ENCODE data around the gene BSN.

Gene BSN

DNA sequence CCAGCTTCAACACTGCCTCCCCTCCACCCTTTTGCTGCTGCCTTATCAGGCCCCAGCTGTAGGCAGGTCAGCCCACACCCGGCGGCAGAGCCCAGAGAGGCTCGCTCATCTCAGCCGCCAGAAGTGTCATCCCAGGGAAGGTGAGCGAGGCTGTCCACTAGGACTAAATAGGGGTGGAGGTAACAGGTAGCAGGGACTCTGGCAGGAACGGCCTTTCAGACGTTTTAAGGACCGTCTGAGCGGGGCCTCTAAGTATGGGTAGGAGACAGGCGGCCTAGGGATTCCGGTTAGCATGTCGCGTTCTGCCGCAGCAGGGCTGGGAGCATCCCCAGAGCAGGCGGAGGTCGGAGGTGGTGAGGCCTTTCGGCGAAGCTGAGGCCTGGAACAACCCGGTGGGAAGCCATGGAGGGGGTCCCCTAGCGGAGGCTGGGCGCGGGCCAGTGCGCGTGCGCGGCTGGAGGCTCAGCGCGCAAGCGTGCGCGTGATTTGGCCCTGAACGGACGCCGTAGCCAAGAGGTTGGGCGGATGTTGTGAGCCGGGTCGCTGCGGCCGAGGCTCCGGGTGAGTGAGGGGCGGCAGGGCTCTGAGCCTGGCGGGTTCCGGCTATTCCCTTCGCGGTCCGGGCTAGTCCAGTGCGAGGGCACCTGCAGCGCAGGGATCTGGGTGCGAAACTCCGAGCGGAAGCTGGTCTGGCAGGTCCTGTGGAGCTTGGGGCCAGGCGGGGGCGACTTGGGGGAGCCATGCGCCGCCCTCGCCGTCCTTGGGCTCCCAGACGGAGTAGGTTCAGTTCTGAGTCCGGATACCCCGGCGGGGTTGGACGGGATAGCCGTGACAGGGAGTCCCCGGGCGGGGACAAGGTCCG, 135.0 kb downstream of the BSN start, which contains the start of the genes MST1 and RNF123 (continued):
- 0 out of 2 replicates have a peak, but pooled peaks have one; percentile 11 for TF ChIP-seq GLIS1 (tag by site-specific recombination; IDR thresholded peaks at IDR 0.05)
- peak; percentile 51; the same call in 1 of the 2 replicates for TF ChIP-seq KLF8 (tag by site-specific recombination; IDR thresholded peaks at IDR 0.05)
- peak; percentile 53 for TF ChIP-seq ZFHX2 (tag by site-specific recombination; conservative IDR thresholded peaks at IDR 0.05)
- TF ChIP-seq ZBTB8A (tag by site-specific recombination; IDR thresholded peaks at IDR 0.05) = peak; percentile 61
- TF ChIP-seq ZBTB20 (tag by site-specific recombination; IDR thresholded peaks at IDR 0.05) = peak; percentile 67; the same call in 1 of the 2 replicates
- TF ChIP-seq ZNF747 (tag by site-specific recombination; IDR thresholded peaks at IDR 0.05) = no peak
- TF ChIP-seq, protein P1, sequence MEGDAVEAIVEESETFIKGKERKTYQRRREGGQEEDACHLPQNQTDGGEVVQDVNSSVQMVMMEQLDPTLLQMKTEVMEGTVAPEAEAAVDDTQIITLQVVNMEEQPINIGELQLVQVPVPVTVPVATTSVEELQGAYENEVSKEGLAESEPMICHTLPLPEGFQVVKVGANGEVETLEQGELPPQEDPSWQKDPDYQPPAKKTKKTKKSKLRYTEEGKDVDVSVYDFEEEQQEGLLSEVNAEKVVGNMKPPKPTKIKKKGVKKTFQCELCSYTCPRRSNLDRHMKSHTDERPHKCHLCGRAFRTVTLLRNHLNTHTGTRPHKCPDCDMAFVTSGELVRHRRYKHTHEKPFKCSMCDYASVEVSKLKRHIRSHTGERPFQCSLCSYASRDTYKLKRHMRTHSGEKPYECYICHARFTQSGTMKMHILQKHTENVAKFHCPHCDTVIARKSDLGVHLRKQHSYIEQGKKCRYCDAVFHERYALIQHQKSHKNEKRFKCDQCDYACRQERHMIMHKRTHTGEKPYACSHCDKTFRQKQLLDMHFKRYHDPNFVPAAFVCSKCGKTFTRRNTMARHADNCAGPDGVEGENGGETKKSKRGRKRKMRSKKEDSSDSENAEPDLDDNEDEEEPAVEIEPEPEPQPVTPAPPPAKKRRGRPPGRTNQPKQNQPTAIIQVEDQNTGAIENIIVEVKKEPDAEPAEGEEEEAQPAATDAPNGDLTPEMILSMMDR (tag by site-specific recombination; IDR thresholded peaks at IDR 0.05) = peak; percentile 50
- peak; percentile 81 for TF ChIP-seq ZNF335 (tag by site-specific recombination; conservative IDR thresholded peaks at IDR 0.05)
- TF ChIP-seq ZNF548 (tag by site-specific recombination; IDR thresholded peaks at IDR 0.05) = no peak
- no peak for TF ChIP-seq MZF1 (tag by site-specific recombination; IDR thresholded peaks at IDR 0.05; ENCODE audit: borderline replicate concordance)
- TF ChIP-seq ZNF2 (tag by site-specific recombination; IDR thresholded peaks at IDR 0.05) = no peak
- TF ChIP-seq ZNF211 (tag by site-specific recombination; IDR thresholded peaks at IDR 0.05; ENCODE audit: low read depth) = no peak
- no peak for TF ChIP-seq MYNN (tag by site-specific recombination; IDR thresholded peaks at IDR 0.05; ENCODE audit: borderline replicate concordance)
- no peak for TF ChIP-seq ZNF202 (tag by site-specific recombination; IDR thresholded peaks at IDR 0.05; ENCODE audit: borderline replicate concordance)
- no peak for TF ChIP-seq ZNF514 (tag by site-specific recombination; IDR thresholded peaks at IDR 0.05)
- TF ChIP-seq ZNF354C (tag by site-specific recombination; IDR thresholded peaks at IDR 0.05; ENCODE audit: borderline replicate concordance, low read depth) = no peak
- peak; percentile 43 for TF ChIP-seq SP2 (tag by site-specific recombination; IDR thresholded peaks at IDR 0.05)
- no peak for TF ChIP-seq ZBTB17 (tag by site-specific recombination; IDR thresholded peaks at IDR 0.05)
- TF ChIP-seq ZNF585B (tag by site-specific recombination; IDR thresholded peaks at IDR 0.05) = no peak
- TF ChIP-seq ZNF24 (tag by site-specific recombination; IDR thresholded peaks at IDR 0.05) = no peak
- TF ChIP-seq REPIN1 (tag by site-specific recombination; IDR thresholded peaks at IDR 0.05; ENCODE audit: low read depth) = no peak
- TF ChIP-seq ZNF629 (tag by site-specific recombination; IDR thresholded peaks at IDR 0.05) = peak; percentile 26; the same call in 1 of the 2 replicates
- no peak for TF ChIP-seq ZNF777 (tag by site-specific recombination; IDR thresholded peaks at IDR 0.05; ENCODE audit: borderline replicate concordance)
- TF ChIP-seq, protein P2, sequence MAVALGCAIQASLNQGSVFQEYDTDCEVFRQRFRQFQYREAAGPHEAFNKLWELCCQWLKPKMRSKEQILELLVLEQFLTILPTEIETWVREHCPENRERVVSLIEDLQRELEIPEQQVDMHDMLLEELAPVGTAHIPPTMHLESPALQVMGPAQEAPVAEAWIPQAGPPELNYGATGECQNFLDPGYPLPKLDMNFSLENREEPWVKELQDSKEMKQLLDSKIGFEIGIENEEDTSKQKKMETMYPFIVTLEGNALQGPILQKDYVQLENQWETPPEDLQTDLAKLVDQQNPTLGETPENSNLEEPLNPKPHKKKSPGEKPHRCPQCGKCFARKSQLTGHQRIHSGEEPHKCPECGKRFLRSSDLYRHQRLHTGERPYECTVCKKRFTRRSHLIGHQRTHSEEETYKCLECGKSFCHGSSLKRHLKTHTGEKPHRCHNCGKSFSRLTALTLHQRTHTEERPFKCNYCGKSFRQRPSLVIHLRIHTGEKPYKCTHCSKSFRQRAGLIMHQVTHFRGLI (tag by site-specific recombination; IDR thresholded peaks at IDR 0.05) = peak; percentile 88
- TF ChIP-seq, protein P3, sequence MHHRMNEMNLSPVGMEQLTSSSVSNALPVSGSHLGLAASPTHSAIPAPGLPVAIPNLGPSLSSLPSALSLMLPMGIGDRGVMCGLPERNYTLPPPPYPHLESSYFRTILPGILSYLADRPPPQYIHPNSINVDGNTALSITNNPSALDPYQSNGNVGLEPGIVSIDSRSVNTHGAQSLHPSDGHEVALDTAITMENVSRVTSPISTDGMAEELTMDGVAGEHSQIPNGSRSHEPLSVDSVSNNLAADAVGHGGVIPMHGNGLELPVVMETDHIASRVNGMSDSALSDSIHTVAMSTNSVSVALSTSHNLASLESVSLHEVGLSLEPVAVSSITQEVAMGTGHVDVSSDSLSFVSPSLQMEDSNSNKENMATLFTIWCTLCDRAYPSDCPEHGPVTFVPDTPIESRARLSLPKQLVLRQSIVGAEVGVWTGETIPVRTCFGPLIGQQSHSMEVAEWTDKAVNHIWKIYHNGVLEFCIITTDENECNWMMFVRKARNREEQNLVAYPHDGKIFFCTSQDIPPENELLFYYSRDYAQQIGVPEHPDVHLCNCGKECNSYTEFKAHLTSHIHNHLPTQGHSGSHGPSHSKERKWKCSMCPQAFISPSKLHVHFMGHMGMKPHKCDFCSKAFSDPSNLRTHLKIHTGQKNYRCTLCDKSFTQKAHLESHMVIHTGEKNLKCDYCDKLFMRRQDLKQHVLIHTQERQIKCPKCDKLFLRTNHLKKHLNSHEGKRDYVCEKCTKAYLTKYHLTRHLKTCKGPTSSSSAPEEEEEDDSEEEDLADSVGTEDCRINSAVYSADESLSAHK (tag by site-specific recombination; IDR thresholded peaks at IDR 0.05) = no peak
- TF ChIP-seq ZNF324 (tag by site-specific recombination; IDR thresholded peaks at IDR 0.05) = peak; percentile 76; the same call in 1 of the 2 replicates
- no peak for TF ChIP-seq ZNF157 (tag by site-specific recombination; IDR thresholded peaks at IDR 0.05)
- no peak for TF ChIP-seq ZNF274 (IDR thresholded peaks at IDR 0.05; ENCODE audit: low read length)
- TF ChIP-seq ZNF274 (tag by site-specific recombination; IDR thresholded peaks at IDR 0.05; ENCODE audit: borderline replicate concordance) = no peak
- TF ChIP-seq KLF9 (tag by site-specific recombination; IDR thresholded peaks at IDR 0.05; ENCODE audit: low read depth) = peak; percentile 30; the same call in 1 of the 2 replicates
- TF ChIP-seq SP7 (tag by site-specific recombination; IDR thresholded peaks at IDR 0.05) = peak; percentile 51; the same call in 1 of the 2 replicates
- TF ChIP-seq, protein P4, sequence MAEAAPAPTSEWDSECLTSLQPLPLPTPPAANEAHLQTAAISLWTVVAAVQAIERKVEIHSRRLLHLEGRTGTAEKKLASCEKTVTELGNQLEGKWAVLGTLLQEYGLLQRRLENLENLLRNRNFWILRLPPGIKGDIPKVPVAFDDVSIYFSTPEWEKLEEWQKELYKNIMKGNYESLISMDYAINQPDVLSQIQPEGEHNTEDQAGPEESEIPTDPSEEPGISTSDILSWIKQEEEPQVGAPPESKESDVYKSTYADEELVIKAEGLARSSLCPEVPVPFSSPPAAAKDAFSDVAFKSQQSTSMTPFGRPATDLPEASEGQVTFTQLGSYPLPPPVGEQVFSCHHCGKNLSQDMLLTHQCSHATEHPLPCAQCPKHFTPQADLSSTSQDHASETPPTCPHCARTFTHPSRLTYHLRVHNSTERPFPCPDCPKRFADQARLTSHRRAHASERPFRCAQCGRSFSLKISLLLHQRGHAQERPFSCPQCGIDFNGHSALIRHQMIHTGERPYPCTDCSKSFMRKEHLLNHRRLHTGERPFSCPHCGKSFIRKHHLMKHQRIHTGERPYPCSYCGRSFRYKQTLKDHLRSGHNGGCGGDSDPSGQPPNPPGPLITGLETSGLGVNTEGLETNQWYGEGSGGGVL (tag by site-specific recombination; IDR thresholded peaks at IDR 0.05) = no peak
- no peak for TF ChIP-seq ZNF23 (tag by site-specific recombination; IDR thresholded peaks at IDR 0.05; ENCODE audit: borderline replicate concordance)
